Fibroblast of skin of right quadriceps (primary cell): ENCODE measurements around the gene PNRC1.
A peak's percentile ranks its signal among the peaks of the same experiment; 100 is the strongest.
"Not testable (repeated sequence)": the region's sequence is repeated elsewhere in the genome, so short reads cannot be mapped to it uniquely, and the experiment has no call there.

Experiments
- DNase-seq: peaks from one replicate; pipeline ENCODE4 v3.0.0-alpha.2; 2013

The PNRC1 gene

DNA sequence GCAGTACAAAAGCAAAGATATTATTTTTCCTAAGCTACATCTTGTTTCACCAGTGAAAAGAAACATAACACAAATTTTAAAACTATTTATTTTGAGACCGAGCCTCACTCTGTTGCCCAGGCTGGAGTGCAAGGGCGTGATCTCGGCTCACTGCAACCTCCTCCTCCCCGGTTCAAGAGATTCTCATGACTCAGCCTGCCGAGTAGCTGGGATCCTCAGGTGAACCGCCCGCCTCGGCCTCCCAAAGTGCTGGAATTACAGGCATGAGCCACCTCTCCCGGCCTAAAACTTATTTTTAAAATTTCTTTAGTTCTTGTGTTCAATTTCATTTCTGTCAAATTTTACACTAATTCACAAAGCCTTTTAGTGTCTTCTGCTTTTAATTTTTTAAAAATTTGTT lies 31.4 kb downstream of the PNRC1 start:
- no peak for DNase-seq

DNA sequence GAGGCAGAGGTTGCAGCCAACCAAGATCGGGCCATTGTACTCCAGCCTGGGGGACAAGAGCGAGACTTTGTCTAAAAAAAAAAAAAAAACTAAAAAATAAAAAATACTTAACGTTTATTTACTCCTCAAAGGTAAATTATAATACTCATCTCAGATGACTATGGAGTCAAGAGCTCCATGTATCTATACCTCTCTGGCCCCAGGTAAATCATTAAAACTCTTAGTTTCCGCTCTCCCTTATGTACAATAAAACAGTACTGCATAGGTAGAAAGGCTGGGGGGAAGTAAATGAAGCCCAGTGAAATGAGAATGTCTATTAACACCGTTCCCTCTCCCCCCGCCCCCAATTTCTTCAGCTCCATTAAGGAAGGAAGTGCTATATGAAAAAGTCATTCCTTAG lies 36.2 kb downstream of the PNRC1 start:
- no peak for DNase-seq

- DNase-seq, result peak; percentile 40
These were observed 36.9 kb downstream of the PNRC1 start, which contains the start of gene SRSF12 for GRCh38 chr6:89117211-89118108. Gene SRSF12, minus strand, starts transcription at chr6:89118071. Its CDS starts 184 bp downstream, at chr6:89117887.

DNA sequence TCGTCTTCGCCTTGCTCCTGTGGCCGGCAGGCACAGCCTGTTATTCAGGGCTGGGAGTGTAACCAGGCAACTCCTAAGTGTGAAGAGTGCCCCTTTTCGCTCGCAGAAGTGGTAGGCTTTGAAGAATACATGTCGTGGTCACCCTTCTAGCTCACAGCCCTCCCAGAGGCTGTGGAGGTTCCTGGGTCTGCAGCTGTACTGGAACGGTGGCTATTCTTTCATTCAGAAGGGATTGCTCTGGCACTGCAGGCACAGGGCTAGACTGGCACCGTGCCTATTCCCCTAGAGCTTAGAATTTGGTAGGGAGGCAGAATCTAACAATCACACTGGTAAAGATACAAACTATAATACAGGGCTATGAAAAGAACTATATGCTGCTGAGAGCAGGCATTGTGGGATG lies 38.4 kb downstream of the PNRC1 start:
- no peak for DNase-seq

DNA sequence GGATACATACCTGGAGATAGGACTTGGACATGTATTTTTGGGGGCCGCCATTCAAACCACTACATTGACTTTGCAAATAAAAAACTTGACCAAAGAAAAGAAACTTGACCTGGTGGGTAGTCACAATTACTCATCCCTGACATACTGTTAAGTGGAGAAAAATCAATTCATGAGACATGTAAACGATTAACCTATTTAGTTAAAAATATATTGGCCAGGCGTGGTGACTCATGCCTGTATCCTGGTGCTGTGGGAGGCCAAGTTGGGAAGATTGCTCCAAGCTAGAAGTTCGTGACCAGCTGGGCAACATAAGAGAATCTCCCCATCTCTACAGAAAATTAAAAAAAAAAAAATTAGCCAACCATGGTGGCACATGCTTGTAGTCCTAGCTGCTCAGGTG lies 39.8 kb downstream of the PNRC1 start:
- no peak for DNase-seq

- no peak for DNase-seq
These were observed 41.4 kb downstream of the PNRC1 start for GRCh38 chr6:89121934-89122333.

GRCh38 chr6:89122625-89123024 lies 42.1 kb downstream of the PNRC1 start:
- peak; percentile 31 for DNase-seq

GRCh38 chr6:89128256-89128671 lies 47.7 kb downstream of the PNRC1 start:
- DNase-seq, result not testable (repeated sequence)

DNA sequence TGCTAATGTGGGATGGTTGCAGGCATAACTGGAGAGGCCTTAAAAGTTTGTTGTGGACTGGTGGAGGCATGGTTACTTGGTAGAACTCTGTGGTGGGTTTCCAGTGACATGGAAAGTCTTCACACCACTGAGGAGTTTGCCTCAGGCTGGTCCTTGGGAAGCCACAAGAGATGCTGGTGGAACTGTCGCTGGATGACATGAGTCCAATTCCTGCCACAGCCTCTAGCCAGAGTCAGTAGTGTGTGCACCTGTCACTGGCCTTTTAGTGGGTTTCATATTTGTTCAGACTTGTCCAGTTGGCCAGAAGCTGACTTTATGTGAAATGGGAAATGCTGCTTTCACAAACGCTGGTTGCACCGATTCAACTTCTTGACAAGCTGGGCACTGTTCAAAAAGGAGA lies 51.0 kb downstream of the PNRC1 start:
- no peak for DNase-seq

- no peak for DNase-seq
These were observed 51.5 kb downstream of the PNRC1 start for GRCh38 chr6:89132057-89132456.

DNA sequence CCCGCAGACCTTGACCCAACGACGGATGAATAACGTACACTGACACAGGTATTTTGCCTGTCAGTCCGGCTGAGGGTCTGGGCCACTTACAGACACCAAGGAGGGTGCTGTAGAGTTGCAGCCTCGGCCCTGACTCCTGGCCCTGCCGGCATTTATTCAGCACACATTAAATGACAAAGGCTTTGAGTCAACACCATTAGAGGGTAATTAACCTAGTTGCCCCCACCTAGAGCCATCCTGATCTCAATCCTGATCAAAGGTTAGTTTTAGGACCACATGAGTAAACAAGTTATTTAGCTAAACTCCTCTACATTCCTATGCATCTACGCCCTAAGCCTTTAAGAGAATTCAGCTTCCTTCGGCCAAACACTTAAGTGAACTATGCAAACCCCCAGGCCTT lies 53.4 kb downstream of the PNRC1 start:
- no peak for DNase-seq

DNA sequence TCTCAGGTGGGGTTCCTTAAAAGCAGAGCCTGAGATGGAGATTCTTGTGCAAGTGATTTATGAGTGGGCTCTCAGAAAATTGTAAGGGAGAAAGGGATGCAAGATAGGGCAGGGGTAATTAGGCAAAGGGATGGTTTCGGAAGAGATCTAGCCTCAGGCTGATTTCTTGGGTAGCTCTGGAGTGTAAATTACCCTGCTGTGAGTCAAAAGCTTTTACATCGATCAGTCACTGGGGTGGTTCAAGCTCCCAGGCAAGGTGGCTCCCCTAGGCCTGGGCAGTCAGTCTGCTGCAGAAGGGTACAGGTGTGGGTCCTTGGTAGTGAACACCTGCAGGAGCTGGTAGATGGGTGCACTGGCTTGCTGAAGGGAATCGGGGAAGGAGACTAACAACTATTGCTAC lies 54.2 kb downstream of the PNRC1 start:
- DNase-seq, result no peak
